Neural crest cell (in vitro differentiated cells): Measurements from ENCODE around the gene AIDA. TPM values are rescaled to one million over a fixed set of nuclear protein-coding genes. Genes with fewer than 3 reads are reported as not detected.

ENCODE experiments used
- DNase-seq: peaks from one replicate; pipeline ENCODE4 v3.0.0; 2021; ENCODE audit warnings: low read depth, mixed read lengths, low spot score
- H3K27ac Mint-ChIP-seq: one replicate; pipeline ENCODE4 v1.8.0; 2021; ENCODE audit warnings: mild to moderate bottlenecking, mixed read lengths; ENCODE audit not compliant: unreplicated experiment
- H3K27me3 Mint-ChIP-seq: 2 replicates; pipeline ENCODE4 v1.8.0; 2021; ENCODE audit warnings: low read depth, mild to moderate bottlenecking, mixed read lengths
- H3K36me3 Mint-ChIP-seq: 2 replicates; pipeline ENCODE4 v1.8.0; 2021; ENCODE audit warnings: low read depth, mild to moderate bottlenecking, mixed read lengths
- H3K4me1 Mint-ChIP-seq: 2 replicates; pipeline ENCODE4 v1.8.0; 2021; ENCODE audit warnings: mixed read lengths
- H3K4me3 Mint-ChIP-seq: one replicate; pipeline ENCODE4 v1.8.0; 2021; ENCODE audit warnings: mild to moderate bottlenecking, mixed read lengths
- H3K9me3 Mint-ChIP-seq: 2 replicates; pipeline ENCODE4 v1.8.0; 2021; ENCODE audit warnings: mixed read lengths
- CTCF ChIP-seq: fragments of 200-600 bp; sonication (generic); conservative IDR thresholded peaks from 2 replicates; pipeline ENCODE4 v1.5.0; 2021; ENCODE audit warnings: antibody characterized with exemption, mild to moderate bottlenecking
- total RNA-seq: library from RNA; stranded (reverse); gene quantifications from 2 replicates; pipeline ENCODE4 v1.2.1, GENCODE V29; 2021

The AIDA gene
- total RNA-seq, 1 donor from 2014 or later = 71.6 TPM

- Mint-ChIP-seq H3K27me3 (no peaks in the 10 kb centered on the region), H3K4me3 (no peak overlapping the region), H3K27ac (no peak overlapping the region), H3K36me3 (no peaks in the 10 kb centered on the region), H3K9me3 (no peaks in the 10 kb centered on the region), H3K4me1 (no peaks in the 10 kb centered on the region)
- no peak for DNase-seq
- no peak for TF ChIP-seq CTCF
Observed at GRCh38 chr1:222739465-222739864, 27.2 kb upstream of the AIDA start.

- TF ChIP-seq CTCF = no peak
- no peaks in the 10 kb centered on the region for H3K27me3 Mint-ChIP-seq
- peaks cover 3% of the 10 kb centered on the region for H3K36me3 Mint-ChIP-seq
- no peak within 1 kb of the TSS for H3K27ac Mint-ChIP-seq
- H3K4me3 Mint-ChIP-seq = no peak within 1 kb of the TSS
- DNase-seq = no peak
- no peaks in the 10 kb centered on the region for H3K4me1 Mint-ChIP-seq
- no peaks in the 10 kb centered on the region for H3K9me3 Mint-ChIP-seq
Observed at GRCh38 chr1:222736972-222737371, 24.7 kb upstream of the AIDA start, which contains the start of gene FAM177B. TSS of gene FAM177B (plus strand) at chr1:222737202. CDS start at chr1:222746546, 9,344 bp downstream.

- DNase-seq = no peak
- Mint-ChIP-seq H3K27me3 (no peaks in the 10 kb centered on the region), H3K27ac (no peak overlapping the region), H3K9me3 (no peaks in the 10 kb centered on the region), H3K36me3 (peaks cover 3% of the 10 kb centered on the region), H3K4me1 (no peaks in the 10 kb centered on the region), H3K4me3 (no peak overlapping the region)
- TF ChIP-seq CTCF = no peak
Observed at GRCh38 chr1:222736470-222736869, 24.2 kb upstream of the AIDA start.

GRCh38 chr1:222734740-222735139, 22.4 kb upstream of the AIDA start:
- Mint-ChIP-seq H3K4me1 (no peaks in the 10 kb centered on the region), H3K27me3 (no peaks in the 10 kb centered on the region), H3K27ac (no peak overlapping the region), H3K36me3 (peaks cover 5% of the 10 kb centered on the region), H3K4me3 (no peak overlapping the region), H3K9me3 (no peaks in the 10 kb centered on the region)
- TF ChIP-seq CTCF = no peak
- DNase-seq = no peak

GRCh38 chr1:222732216-222733159, 20.2 kb upstream of the AIDA start:
- Mint-ChIP-seq H3K9me3 (no peaks in the 10 kb centered on the region), H3K27ac (no peak overlapping the region), H3K36me3 (peaks cover 5% of the 10 kb centered on the region), H3K4me3 (no peak overlapping the region), H3K4me1 (no peaks in the 10 kb centered on the region), H3K27me3 (no peaks in the 10 kb centered on the region)
- DNase-seq = no peak
- no peak for TF ChIP-seq CTCF
